Left lung (tissue), 10 donors: ENCODE measurements around the gene AMOT. TPM values are rescaled to one million over a fixed set of nuclear protein-coding genes. Genes with fewer than 3 reads are reported as not detected.

Experiments used
- ATAC-seq: fragments of 200-7000 bp; cut with Tn5 transposase; one replicate; pipeline ENCODE4 v1.9.1; 2020; ENCODE audit warnings: moderate library complexity
- DNase-seq, 4 donors: peaks; one replicate each; pipeline ENCODE4 v3.0.0-alpha.2; 2013 to 2020
- H3K27ac ChIP-seq, 2 donors: fragments of 200-600 bp; sonication (generic) in 1 of 2; one replicate each; pipeline versions ENCODE4 v1.5.0 to v1.8.0; 2020 to 2021
- H3K27me3 ChIP-seq, 2 donors: fragments of 200-600 bp; sonication (generic) in 1 of 2; one replicate each; pipeline versions ENCODE4 v1.5.0 to v1.8.0; 2020 to 2021
- H3K36me3 ChIP-seq, 2 donors: fragments of 200-600 bp; sonication (generic) in 1 of 2; one replicate each; pipeline versions ENCODE4 v1.5.0 to v1.8.0; 2020 to 2021
- H3K4me1 ChIP-seq, 2 donors: fragments of 200-600 bp; one replicate each; pipeline ENCODE4 v1.8.0; 2021
- H3K4me3 ChIP-seq, 2 donors: fragments of 200-600 bp; sonication (generic) in 1 of 2; one replicate each; pipeline versions ENCODE4 v1.5.0 to v1.8.0; 2020 to 2021; ENCODE audit warnings: mild to moderate bottlenecking in 1 of 2
- H3K9me3 ChIP-seq, 2 donors: fragments of 200-600 bp; sonication (generic) in 1 of 2; one replicate each; pipeline versions ENCODE4 v1.5.0 to v1.8.0; 2020 to 2021
- intact Hi-C, 2 donors: fragments of 100-400 bp; cut with DNase I; formaldehyde crosslinking; loops; one replicate each; pipeline versions ENCODE4 v1.11.2 to v1.14.2; 2022
- polyA plus RNA-seq, 6 donors: library from polyadenylated mRNA; unstranded; fragments of 120-200 nt; gene quantifications; one replicate each; pipeline ENCODE4 v1.2.1, GENCODE V29; 2013; ENCODE audit not compliant: insufficient read length in 6 of 6
- total RNA-seq, 2 donors: library from RNA; stranded (reverse); fragmentation: NEBNext Ultra II Directional; extraction: Animal tissue kit (Norgen Biotek cat#: 25700); gene quantifications; one replicate each; pipeline ENCODE4 v1.2.1, GENCODE V29; 2021
- TF ChIP-seq, protein P1 (sequence below), 2 donors: fragments of 200-600 bp; sonication (generic) in 1 of 2; IDR thresholded peaks; one replicate each; pipeline versions ENCODE4 v1.5.0 to v1.8.0; 2021; ENCODE audit warnings: antibody characterized with exemption in 2 of 2
- donor health status: DM: no; HTN: yes; CAD: no.
- donor health status: DM: no; HTN: no; CAD: no.

Gene AMOT
- total and polyA plus RNA-seq, 8 donors = 7.5 to 31.0 (median 21.6) TPM

GRCh38 chrX:112818114-112819007 lies 22.3 kb downstream of the AMOT start:
- Histone ChIP-seq H3K4me3 (no peak overlapping the region), H3K27ac (no peak overlapping the region), H3K9me3 (no peaks in the 10 kb centered on the region), H3K27me3 (no peaks in the 10 kb centered on the region), H3K4me1 (peaks cover 0 to 4% of the 10 kb centered on the region in 2 donors), H3K36me3 (no peaks in the 10 kb centered on the region)
- TF ChIP-seq, protein P1, sequence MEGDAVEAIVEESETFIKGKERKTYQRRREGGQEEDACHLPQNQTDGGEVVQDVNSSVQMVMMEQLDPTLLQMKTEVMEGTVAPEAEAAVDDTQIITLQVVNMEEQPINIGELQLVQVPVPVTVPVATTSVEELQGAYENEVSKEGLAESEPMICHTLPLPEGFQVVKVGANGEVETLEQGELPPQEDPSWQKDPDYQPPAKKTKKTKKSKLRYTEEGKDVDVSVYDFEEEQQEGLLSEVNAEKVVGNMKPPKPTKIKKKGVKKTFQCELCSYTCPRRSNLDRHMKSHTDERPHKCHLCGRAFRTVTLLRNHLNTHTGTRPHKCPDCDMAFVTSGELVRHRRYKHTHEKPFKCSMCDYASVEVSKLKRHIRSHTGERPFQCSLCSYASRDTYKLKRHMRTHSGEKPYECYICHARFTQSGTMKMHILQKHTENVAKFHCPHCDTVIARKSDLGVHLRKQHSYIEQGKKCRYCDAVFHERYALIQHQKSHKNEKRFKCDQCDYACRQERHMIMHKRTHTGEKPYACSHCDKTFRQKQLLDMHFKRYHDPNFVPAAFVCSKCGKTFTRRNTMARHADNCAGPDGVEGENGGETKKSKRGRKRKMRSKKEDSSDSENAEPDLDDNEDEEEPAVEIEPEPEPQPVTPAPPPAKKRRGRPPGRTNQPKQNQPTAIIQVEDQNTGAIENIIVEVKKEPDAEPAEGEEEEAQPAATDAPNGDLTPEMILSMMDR (IDR thresholded peaks at IDR 0.05) = no peak
- ATAC-seq (no peak), DNase-seq (no peak)
- intact Hi-C loops = no loop called here

DNA sequence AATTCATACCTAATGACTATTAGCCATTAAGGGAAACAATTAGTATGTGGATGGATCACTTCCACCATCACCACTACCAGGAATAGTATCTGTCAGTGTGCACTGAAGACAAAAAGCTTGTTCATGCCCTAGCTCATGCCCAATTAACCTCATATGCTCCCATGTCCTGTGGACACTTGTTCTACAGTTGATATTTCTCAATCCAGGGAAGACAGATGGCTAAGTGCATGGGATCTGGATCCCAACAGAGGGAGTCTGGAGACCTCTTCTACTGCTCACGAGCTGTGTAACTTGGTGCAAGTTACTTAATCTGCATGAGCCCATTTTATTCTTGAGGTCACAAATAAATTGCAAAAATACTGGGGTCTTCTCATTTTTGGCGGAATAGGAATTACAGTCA lies 23.7 kb downstream of the AMOT start:
- TF ChIP-seq, protein P1 (IDR thresholded peaks at IDR 0.05) = no peak
- ATAC-seq = no peak

GRCh38 chrX:112814496-112814895 lies 26.1 kb downstream of the AMOT start:
- Histone ChIP-seq H3K27me3 (no peaks in the 10 kb centered on the region), H3K27ac (no peak overlapping the region), H3K4me1 (no peaks in the 10 kb centered on the region), H3K9me3 (no peaks in the 10 kb centered on the region), H3K4me3 (no peak overlapping the region), H3K36me3 (no peaks in the 10 kb centered on the region)
- ATAC-seq = no peak
- intact Hi-C loops = no loop called here
- DNase-seq = no peak
- TF ChIP-seq, protein P1 (IDR thresholded peaks at IDR 0.05) = no peak

More for the DNA sequence above, 23.7 kb downstream of the AMOT start:
- Histone ChIP-seq H3K27ac (no peak overlapping the region), H3K36me3 (no peaks in the 10 kb centered on the region), H3K27me3 (no peaks in the 10 kb centered on the region), H3K9me3 (no peaks in the 10 kb centered on the region), H3K4me1 (peaks cover 0 to 4% of the 10 kb centered on the region in 2 donors), H3K4me3 (no peak overlapping the region)
- intact Hi-C loops = no loop called here
- no peak for DNase-seq

GRCh38 chrX:112812741-112813140 lies 27.9 kb downstream of the AMOT start:
- ATAC-seq = no peak

GRCh38 chrX:112808651-112809195 lies 31.9 kb downstream of the AMOT start:
- intact Hi-C loops = no loop called here
- Histone ChIP-seq H3K4me3 (no peak overlapping the region), H3K36me3 (no peaks in the 10 kb centered on the region), H3K9me3 (no peaks in the 10 kb centered on the region), H3K27me3 (peaks cover 0 to 6% of the 10 kb centered on the region in 2 donors), H3K4me1 (no peaks in the 10 kb centered on the region), H3K27ac (no peak overlapping the region)
- no peak for DNase-seq
- ATAC-seq = no peak
- TF ChIP-seq, protein P1 (IDR thresholded peaks at IDR 0.05) = no peak

More at GRCh38 chrX:112812741-112813140, 27.9 kb downstream of the AMOT start:
- Histone ChIP-seq H3K4me3 (no peak overlapping the region), H3K9me3 (no peaks in the 10 kb centered on the region), H3K36me3 (no peaks in the 10 kb centered on the region), H3K27ac (no peak overlapping the region), H3K27me3 (peaks cover 0 to 4% of the 10 kb centered on the region in 2 donors), H3K4me1 (no peaks in the 10 kb centered on the region)
- TF ChIP-seq, protein P1 (IDR thresholded peaks at IDR 0.05) = no peak
- intact Hi-C loops = no loop called here
- no peak for DNase-seq
